ENCODE data around the gene CLSTN2.

CLSTN2 gene

GRCh38 chr3:140097874-140098635 lies 163.1 kb downstream of the CLSTN2 start:
- no peak for DNase-seq

- no peak for DNase-seq
Observed at GRCh38 chr3:140100479-140100878, 165.5 kb downstream of the CLSTN2 start.

DNA sequence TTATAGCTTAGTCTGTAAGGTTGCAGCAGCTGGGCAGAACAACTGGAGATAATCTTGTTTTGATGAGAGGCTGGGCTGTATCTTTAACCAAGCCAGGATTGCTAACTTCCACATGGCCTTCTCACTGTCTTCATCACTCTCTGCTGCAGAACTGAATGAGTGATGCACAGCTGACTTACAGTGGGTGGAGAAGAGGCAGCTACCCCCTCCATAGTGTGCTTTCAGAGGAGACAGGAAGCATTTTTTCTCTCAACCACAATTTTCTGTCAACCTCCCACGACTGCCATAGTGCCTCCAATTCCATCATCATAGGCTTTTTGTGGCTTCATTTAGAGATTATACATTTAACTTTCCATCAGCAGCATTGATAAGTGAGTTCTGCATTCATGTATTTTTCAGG lies 168.2 kb downstream of the CLSTN2 start:
- no peak for DNase-seq

- no peak for DNase-seq
Observed at GRCh38 chr3:140103986-140104645, 169.1 kb downstream of the CLSTN2 start.

DNA sequence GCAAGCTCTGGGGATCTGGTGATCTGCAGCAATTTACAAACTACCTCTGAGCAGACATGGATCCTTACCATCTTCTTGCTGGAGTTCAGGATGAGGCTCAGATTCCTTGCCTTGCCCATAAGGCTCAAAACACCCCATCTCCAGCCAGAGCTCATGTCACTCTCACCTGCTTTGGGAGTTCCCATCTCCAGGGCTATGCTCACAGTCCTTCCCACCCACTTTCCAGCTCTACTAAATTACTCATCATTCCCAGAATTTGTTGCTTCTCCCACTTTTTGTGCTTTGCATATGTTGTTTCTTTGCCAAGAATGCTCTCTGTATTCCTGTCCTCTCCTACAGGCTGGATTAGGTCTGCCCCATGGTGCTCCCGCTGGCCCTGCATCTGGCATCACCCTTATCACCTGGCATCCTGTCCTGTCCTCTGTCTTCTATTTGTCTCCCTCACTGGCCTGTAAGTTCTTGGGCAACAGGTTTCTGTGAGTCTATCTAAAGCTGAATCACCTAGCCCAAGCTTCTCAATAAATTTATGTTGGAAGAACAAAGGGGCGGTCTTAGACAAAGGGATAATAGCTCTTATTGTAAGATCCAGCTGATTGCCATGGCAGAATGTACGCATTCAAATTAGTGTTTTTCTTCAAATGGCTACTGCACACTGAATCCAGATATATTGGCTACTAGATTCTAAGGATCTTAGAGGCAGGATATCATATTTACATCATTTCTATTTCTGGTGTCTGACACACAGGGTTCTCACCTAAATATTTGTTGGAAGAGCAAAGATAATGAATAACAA lies 179.2 kb downstream of the CLSTN2 start:
- DNase-seq, result no peak

GRCh38 chr3:140114789-140115080 lies 179.8 kb downstream of the CLSTN2 start:
- no peak for DNase-seq

DNA sequence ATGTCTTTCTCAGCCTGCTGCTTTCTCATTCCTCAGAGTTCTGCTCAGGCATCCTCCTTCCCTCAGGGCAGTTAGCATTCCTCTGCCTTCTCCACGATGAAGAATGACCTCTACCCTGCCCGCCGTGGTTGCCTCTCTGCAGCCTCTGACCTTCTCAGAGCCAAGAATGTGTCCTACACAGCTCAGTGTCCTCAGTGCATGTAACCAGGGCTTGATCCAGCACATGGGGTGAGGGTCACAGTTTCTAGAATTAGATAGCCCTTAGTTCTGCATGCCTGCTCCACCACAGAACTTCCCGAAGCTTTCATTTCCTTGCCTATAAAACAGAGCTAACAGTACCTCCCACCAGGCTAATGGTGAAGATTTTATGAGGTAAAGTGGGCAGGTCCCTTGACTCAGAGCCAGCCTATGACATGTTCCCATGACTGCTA lies 182.1 kb downstream of the CLSTN2 start:
- no peak for DNase-seq

- DNase-seq, result no peak
Observed at GRCh38 chr3:140122183-140122582, 187.2 kb downstream of the CLSTN2 start.

- DNase-seq, result no peak
Observed at GRCh38 chr3:140128217-140128616, 193.2 kb downstream of the CLSTN2 start.

DNA sequence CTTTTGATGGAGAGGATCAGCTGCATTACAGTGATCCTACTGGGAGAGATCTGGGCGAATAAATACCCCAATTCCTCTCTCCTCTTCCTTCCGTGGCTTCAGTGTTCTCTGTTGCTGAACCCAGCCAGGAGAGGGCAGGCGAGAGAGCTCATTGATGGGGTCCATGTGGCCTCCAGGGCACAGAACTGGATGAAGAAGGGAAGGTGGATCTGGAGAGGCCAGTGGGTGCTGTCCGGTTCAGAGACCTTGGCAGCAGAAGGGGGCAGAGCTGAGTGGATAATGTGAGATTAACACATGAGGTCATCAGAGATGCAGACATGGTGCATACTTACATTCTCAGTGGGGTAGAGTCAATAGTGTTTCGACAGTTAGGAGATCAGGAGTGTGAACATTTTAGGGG lies 193.6 kb downstream of the CLSTN2 start:
- no peak for DNase-seq

DNA sequence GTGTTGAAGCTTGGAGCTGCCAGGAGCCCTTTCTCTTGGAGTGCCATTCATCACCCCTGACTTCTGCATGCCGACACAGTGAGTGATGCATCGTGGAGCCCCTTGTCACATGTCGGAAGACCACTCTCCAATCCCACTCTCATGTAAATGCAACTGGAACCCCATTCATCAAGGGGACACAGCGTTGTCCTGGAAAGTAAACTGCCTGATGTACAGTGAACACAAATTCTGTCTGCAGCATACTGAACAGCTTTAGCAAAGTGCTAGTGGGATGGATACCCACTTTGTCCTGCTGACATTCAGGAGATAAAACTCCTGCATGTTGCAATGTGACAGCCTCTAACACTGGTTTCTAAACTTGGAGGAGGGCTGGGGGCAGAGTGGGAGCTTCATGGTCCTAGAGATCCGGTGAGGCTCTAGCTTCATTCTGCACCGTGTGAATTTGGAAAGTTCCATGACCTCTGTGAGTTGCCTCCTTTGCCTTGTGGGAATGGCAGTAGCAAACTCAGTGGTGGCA lies 194.8 kb downstream of the CLSTN2 start:
- no peak for DNase-seq

DNA sequence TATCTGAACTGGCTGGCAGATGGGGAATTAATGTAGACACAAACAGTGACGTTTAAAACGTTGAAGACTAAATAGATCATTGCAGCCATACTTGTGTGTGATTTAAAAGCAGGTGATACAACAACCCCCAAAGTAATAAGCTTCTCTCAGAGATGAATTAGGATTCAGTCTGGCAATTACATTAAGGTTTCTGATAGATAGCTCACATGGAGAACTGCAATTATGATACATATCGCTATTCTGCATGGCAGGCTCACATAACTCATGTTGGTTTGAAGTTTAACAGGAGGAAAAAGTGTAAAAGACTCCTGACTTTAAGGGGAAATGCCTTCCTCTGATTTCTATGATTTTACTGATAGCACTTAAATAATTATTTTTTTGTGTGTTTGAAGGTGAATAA lies 196.9 kb downstream of the CLSTN2 start:
- no peak for DNase-seq

GRCh38 chr3:140134231-140134965 lies 199.4 kb downstream of the CLSTN2 start:
- DNase-seq, result no peak

DNA sequence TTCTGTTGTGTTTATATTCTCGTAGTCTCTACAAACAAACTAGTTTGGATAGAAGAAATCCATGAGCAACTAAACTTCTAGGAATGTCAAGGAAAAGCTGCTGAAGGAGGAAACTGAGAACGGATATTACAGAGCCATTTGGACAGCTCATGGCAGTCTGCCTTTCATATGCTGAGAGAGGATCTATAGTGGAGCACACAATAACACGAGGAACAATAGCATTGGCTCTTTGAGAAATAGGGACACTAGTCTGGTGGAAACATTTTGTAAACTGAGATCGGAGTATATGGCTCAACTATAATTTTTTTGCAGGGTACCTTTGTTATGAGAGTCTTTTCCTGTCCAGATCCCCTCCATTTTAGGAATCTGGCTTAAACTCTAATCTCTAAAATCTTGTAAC lies 200.5 kb downstream of the CLSTN2 start:
- DNase-seq, result no peak

- DNase-seq, result no peak
Observed at GRCh38 chr3:140143367-140144069, 208.5 kb downstream of the CLSTN2 start.

DNA sequence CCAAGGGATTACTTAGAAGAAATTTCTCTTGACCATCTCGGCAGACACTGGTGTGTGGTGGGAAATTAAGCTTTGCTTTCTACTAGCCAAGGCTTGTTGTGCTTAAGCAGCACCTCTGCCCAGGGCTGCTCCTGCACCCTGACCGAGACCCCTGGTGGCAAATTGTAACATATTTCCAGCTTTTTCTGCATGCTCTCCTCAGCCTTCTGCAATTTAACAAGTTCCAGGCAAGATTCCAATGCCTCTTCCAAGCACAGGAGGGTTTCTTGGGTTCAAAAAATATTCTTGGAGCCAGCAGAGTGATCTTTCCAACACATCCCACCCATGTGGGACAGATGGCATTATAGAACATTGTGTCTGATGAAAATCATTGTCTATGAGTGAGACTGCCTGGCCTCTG lies 210.5 kb downstream of the CLSTN2 start:
- no peak for DNase-seq

DNA sequence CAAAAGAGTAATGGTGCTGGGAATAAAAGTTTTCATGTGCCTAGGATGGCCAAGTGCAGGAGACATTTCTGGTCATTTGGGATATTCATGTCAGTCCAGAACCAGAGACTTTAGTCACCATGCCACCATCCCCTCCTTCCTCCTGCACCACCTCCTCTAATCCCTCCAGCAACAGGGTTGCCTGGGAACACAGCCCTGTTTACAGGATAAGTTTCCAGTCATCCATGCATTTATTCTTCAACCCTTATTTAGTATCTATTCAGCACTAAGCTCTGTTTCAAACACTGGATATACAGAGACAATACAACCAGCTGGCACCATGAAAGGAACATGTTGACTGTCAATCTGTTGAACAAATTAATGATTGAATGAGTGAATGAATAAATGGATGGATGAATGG lies 211.7 kb downstream of the CLSTN2 start:
- DNase-seq, result no peak

DNA sequence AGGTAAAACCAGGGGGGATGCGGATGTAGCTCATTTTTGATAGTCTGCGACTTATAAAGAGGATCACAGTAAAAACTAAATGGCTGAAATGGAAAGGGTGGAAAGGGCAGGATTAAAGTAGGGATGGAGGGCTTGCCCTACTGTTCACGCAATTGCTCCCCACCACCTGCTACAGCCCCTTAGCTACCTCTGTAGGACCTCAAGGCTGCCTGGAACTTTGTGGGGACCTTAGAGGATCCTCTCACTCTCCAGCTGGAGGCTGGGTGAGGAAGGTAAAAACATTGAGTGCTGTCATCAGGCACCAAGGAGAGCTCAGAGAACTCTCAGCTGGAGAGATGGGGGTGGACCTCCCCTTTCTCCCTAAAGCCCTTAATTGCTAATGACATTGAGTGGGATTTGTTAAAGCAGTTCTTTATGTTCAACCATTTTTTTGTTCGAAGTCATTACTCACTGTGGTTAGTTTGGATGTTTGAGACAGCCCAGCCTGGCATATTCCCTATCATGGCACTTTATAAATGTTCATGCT lies 213.0 kb downstream of the CLSTN2 start:
- DNase-seq, result no peak

- DNase-seq, result no peak
Observed at GRCh38 chr3:140148824-140149390, 213.9 kb downstream of the CLSTN2 start.

DNA sequence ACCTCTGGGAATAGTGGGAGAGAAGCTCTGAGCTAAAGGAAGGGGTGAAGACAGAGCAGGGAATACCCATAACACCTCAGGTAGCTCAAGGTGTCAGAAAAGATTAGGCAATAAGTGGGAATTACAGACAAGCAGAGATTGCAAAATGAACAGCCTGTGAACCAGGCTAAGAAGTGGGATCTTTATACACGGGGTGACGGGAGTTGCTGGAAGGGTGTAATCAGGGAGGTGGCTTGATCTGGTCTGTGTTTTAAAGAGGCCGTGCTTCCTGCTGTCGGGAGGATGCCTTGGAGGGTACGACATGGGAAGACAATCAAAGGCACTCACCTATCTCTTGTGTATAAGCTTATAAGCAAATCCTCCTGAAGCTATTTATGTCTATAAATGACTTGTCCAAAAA lies 216.3 kb downstream of the CLSTN2 start:
- DNase-seq, result no peak

DNA sequence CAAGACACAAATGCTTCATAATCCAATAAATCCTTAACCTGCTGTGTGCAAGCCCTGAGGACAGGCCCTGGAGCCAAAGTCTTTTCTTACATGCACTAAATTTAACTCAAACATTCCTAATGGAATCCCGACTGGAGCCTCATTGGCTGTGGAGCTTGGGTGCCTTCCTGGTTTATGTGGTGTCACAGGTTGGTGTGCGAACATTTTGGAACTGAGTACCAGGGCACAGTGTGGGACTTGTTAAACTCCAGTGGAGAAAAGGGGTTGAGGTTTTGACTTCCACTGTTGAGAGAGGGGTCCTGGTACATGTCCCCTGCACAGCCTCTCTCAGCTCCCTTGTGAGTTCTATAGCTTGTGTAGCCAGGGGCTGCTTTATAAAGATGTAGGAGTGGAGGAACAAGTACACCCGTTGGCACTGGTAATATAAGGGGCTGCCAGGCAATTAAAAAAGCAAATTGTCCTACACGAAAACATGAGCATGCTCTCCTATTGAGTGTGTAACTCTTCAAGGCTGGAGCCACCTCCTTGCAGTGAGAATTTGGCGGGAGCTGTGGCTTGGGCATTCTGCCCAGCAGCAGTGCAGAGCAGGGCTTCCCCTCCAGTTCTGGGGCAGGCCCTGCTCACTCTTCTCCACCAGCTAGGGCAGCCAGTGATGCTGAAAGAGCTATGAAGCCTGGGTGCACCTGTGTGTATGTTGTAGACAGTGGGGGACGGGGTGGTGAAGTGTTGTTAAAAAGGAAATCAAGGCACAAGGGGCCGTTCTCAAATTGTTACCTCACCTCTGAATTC lies 218.1 kb downstream of the CLSTN2 start:
- DNase-seq, result no peak

Measured in activated gamma-delta T cell treated with Interleukin-2 at 50 U/mL for 16 hours (primary cell).